Glomerular visceral epithelial cell (primary cell): Measurements from ENCODE around the gene IL36B.

Experiments used
- DNase-seq: peaks from one replicate; pipeline ENCODE4 v3.0.0-alpha.2; 2016; ENCODE audit errors: extremely low spot score

Gene IL36B

GRCh38 chr2:113009622-113010021 is 43.0 kb downstream of the IL36B start:
- no peak for DNase-seq

GRCh38 chr2:113007250-113007649 is 45.4 kb downstream of the IL36B start:
- DNase-seq: no peak

GRCh38 chr2:113005030-113005509 is 47.6 kb downstream of the IL36B start, which contains the start of gene IL36A:
Gene IL36A (plus strand): TSS chr2:113005459. CDS start chr2:113005872, 413 bp downstream.
- DNase-seq: no peak

GRCh38 chr2:113002677-113003076 is 50.0 kb downstream of the IL36B start:
- no peak for DNase-seq

GRCh38 chr2:113000436-113000835 is 52.2 kb downstream of the IL36B start:
- DNase-seq: no peak

GRCh38 chr2:112997151-112997550 is 55.5 kb downstream of the IL36B start:
- DNase-seq: no peak

GRCh38 chr2:112996635-112997034 is 56.0 kb downstream of the IL36B start:
- DNase-seq: no peak

- DNase-seq: no peak
These were observed 57.2 kb downstream of the IL36B start for GRCh38 chr2:112995346-112995920.

- no peak for DNase-seq
These were observed 58.0 kb downstream of the IL36B start for GRCh38 chr2:112994648-112995047.

- DNase-seq: no peak
These were observed 58.8 kb downstream of the IL36B start for GRCh38 chr2:112993831-112994230.

- no peak for DNase-seq
These were observed 63.1 kb downstream of the IL36B start for GRCh38 chr2:112989611-112990010.

GRCh38 chr2:112985090-112985489 is 67.6 kb downstream of the IL36B start:
- no peak for DNase-seq

GRCh38 chr2:112980537-112980936 is 72.1 kb downstream of the IL36B start:
- DNase-seq: no peak

- DNase-seq: no peak
These were observed 72.9 kb downstream of the IL36B start for GRCh38 chr2:112979731-112980130.

- no peak for DNase-seq
These were observed 75.1 kb downstream of the IL36B start, which contains the start of gene IL36G for GRCh38 chr2:112977559-112978056. Gene IL36G (plus strand): TSS chr2:112978006. CDS start chr2:112978639, 633 bp downstream.
